ENCODE results near the gene KLHL24. TPM values are rescaled to one million over a fixed set of nuclear protein-coding genes. Genes with fewer than 3 reads are reported as not detected.

Gene KLHL24
- 56.0 and 92.1 TPM in 2 replicates for total RNA-seq (ENCODE audit: low replicate concordance)

- DNase-seq (ENCODE audit: low read depth) = peak; percentile 91
- TF ChIP-seq CTCF (IDR thresholded peaks at IDR 0.05; ENCODE audit: insufficient read depth, low read length) = no peak
- H3K4me3 ChIP-seq (ENCODE audit: low read depth, low read length) = peak within 1 kb of the TSS; percentile 86
These were observed at the start of gene KLHL24 for GRCh38 chr3:183635431-183636220. Gene KLHL24, plus strand, starts transcription at chr3:183635623. Its CDS starts 14,734 bp downstream, at chr3:183650357.

- TF ChIP-seq CTCF (IDR thresholded peaks at IDR 0.05; ENCODE audit: insufficient read depth, low read length) = no peak
- no peak for DNase-seq (ENCODE audit: low read depth)
- no peak overlapping the region for H3K4me3 ChIP-seq (ENCODE audit: low read depth, low read length)
These were observed 48.9 kb upstream of the KLHL24 start for GRCh38 chr3:183586477-183586876.

GRCh38 chr3:183587336-183587735 is 48.1 kb upstream of the KLHL24 start:
- no peak for DNase-seq (ENCODE audit: low read depth)
- H3K4me3 ChIP-seq (ENCODE audit: low read depth, low read length) = no peak overlapping the region
- no peak for TF ChIP-seq CTCF (IDR thresholded peaks at IDR 0.05; ENCODE audit: insufficient read depth, low read length)

- no peak for DNase-seq (ENCODE audit: low read depth)
- H3K4me3 ChIP-seq (ENCODE audit: low read depth, low read length) = no peak overlapping the region
- TF ChIP-seq CTCF (IDR thresholded peaks at IDR 0.05; ENCODE audit: insufficient read depth, low read length) = no peak
These were observed 45.0 kb upstream of the KLHL24 start for GRCh38 chr3:183590442-183590841.

- peak; percentile 23 for DNase-seq (ENCODE audit: low read depth)
- no peak overlapping the region for H3K4me3 ChIP-seq (ENCODE audit: low read depth, low read length)
- peak; percentile 30 for TF ChIP-seq CTCF (IDR thresholded peaks at IDR 0.05; ENCODE audit: insufficient read depth, low read length)
These were observed 43.4 kb upstream of the KLHL24 start for GRCh38 chr3:183591881-183592521.

GRCh38 chr3:183592821-183593220 is 42.6 kb upstream of the KLHL24 start:
- no peak for DNase-seq (ENCODE audit: low read depth)
- no peak for TF ChIP-seq CTCF (IDR thresholded peaks at IDR 0.05; ENCODE audit: insufficient read depth, low read length)
- no peak overlapping the region for H3K4me3 ChIP-seq (ENCODE audit: low read depth, low read length)

All from fibroblast of the aortic adventitia (primary cell).